Right hindlimb (tissue), 1 donor: ENCODE results near the gene TRIM68.

ENCODE experiments used
- DNase-seq: peaks from one replicate; pipeline ENCODE4 v3.0.0-alpha.2; 2018

TRIM68 gene

GRCh38 chr11:4605057-4605456 lies 3.0 kb downstream of the TRIM68 start:
- peak; percentile 18 for DNase-seq

GRCh38 chr11:4593739-4594138 lies 14.3 kb downstream of the TRIM68 start, which contains the start of gene OR52I1:
Gene OR52I1, plus strand, starts transcription at chr11:4594039. Its CDS starts 0 bp downstream, at chr11:4594039.
- DNase-seq = no peak

- DNase-seq = no peak
Measured at GRCh38 chr11:4589017-4589416, 19.0 kb downstream of the TRIM68 start.

GRCh38 chr11:4581443-4581842 lies 26.6 kb downstream of the TRIM68 start, which contains the start of gene OR52I2:
Gene OR52I2, plus strand, starts transcription at chr11:4581743.
- no peak for DNase-seq

GRCh38 chr11:4580124-4580523 lies 27.9 kb downstream of the TRIM68 start:
- no peak for DNase-seq

- DNase-seq = no peak
Measured at GRCh38 chr11:4578624-4579023, 29.4 kb downstream of the TRIM68 start.

- DNase-seq = no peak
Measured at GRCh38 chr11:4577761-4578160, 30.3 kb downstream of the TRIM68 start.

- no peak for DNase-seq
Measured at GRCh38 chr11:4576880-4577279, 31.2 kb downstream of the TRIM68 start.

GRCh38 chr11:4569075-4569474 lies 39.0 kb downstream of the TRIM68 start:
- no peak for DNase-seq

- DNase-seq = no peak
Measured at GRCh38 chr11:4565371-4565770, 42.7 kb downstream of the TRIM68 start.

GRCh38 chr11:4560467-4560866 lies 47.6 kb downstream of the TRIM68 start:
- DNase-seq = no peak

- no peak for DNase-seq
Measured at GRCh38 chr11:4559527-4560440, 48.2 kb downstream of the TRIM68 start.

- DNase-seq = no peak
Measured at GRCh38 chr11:4551346-4551979, 56.6 kb downstream of the TRIM68 start.
